Measurements from ENCODE around the gene LIN7B. TPM values are rescaled to one million over a fixed set of nuclear protein-coding genes. Genes with fewer than 3 reads are reported as not detected.

The LIN7B gene
- polyA plus RNA-seq, 1 of the 3 experiments (the other 2 are of a cell fraction), result 20.8 TPM

DNA sequence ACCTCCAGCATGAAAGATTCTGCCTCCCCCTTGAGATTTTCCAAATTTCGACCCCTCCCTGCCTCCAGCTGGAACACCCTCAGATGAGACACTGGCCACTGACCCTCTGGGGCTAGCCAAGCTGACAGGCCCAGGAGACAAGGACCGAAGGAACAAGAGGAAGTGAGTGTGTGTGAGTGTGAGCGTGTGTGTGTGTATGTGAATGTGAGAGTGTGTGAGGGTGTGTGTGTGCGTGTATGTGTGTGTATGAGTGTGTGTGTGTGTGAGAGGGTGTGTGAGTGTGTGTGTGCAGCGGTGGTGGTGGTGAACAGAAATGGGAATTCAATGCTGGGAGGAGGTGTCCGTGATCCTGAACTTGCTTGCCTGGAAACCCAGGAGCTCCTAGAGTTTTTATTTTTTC, 27.2 kb downstream of the LIN7B start:
- 76% methylated on average over 6 of the region's 6 CpGs for WGBS (ENCODE audit: low lambda C conversion rate)
- Histone ChIP-seq H3K4me2 (no peak overlapping the region), H3K27me3 (ENCODE audit: insufficient read depth) (no peaks in the 10 kb centered on the region), H3K79me2 (ENCODE audit: insufficient read depth) (no peaks in the 10 kb centered on the region), H4K20me1 (ENCODE audit: insufficient read depth) (no peaks in the 10 kb centered on the region), H3K4me1 (ENCODE audit: control insufficient read depth in 1 of 2, insufficient read depth in 2 of 2, low read depth in 1 of 2, low read length in 1 of 2) (peaks cover 3 to 14% of the 10 kb centered on the region in 2 experiments; a peak in 2 of 4 replicates), H2AFZ (ENCODE audit: low read depth) (no peak overlapping the region), H3K4me3 (ENCODE audit: low read depth in 2 of 2, low read length in 1 of 2) (no peak overlapping the region), H3K9ac (no peak overlapping the region), H3F3A (replicated peaks; ENCODE audit: insufficient read depth) (peaks cover 6% of the 10 kb centered on the region), H3K9me2 (no peaks in the 10 kb centered on the region), H3K9me3 (no peaks in the 10 kb centered on the region), H3K27ac (ENCODE audit: low read depth in 2 of 2, low read length in 1 of 2) (no peak overlapping the region), H3K36me3 (replicated peaks in 1 of 2; ENCODE audit: control insufficient read depth in 1 of 2, insufficient read depth in 2 of 2, low read length in 1 of 2) (no peaks in the 10 kb centered on the region)
- TF ChIP-seq FOXJ3 (CRISPR knock-in tag; IDR thresholded peaks at IDR 0.05), result no peak
- no peak for TF ChIP-seq GATA2 (CRISPR knock-in tag; IDR thresholded peaks at IDR 0.05)
- TF ChIP-seq, protein P1, sequence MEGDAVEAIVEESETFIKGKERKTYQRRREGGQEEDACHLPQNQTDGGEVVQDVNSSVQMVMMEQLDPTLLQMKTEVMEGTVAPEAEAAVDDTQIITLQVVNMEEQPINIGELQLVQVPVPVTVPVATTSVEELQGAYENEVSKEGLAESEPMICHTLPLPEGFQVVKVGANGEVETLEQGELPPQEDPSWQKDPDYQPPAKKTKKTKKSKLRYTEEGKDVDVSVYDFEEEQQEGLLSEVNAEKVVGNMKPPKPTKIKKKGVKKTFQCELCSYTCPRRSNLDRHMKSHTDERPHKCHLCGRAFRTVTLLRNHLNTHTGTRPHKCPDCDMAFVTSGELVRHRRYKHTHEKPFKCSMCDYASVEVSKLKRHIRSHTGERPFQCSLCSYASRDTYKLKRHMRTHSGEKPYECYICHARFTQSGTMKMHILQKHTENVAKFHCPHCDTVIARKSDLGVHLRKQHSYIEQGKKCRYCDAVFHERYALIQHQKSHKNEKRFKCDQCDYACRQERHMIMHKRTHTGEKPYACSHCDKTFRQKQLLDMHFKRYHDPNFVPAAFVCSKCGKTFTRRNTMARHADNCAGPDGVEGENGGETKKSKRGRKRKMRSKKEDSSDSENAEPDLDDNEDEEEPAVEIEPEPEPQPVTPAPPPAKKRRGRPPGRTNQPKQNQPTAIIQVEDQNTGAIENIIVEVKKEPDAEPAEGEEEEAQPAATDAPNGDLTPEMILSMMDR (IDR thresholded peaks at IDR 0.05), result no peak
- TF ChIP-seq MEF2A (IDR thresholded peaks at IDR 0.05; ENCODE audit: borderline replicate concordance, low read depth), result no peak
- TF ChIP-seq SMC3 (IDR thresholded peaks at IDR 0.05; ENCODE audit: low read depth, low read length), result no peak
- no peak for TF ChIP-seq FOXM1 (IDR thresholded peaks at IDR 0.05; ENCODE audit: low read depth)
- no peak for TF ChIP-seq NRF1 (IDR thresholded peaks at IDR 0.05; ENCODE audit: low read depth, low read length)
- no peak for TF ChIP-seq RXRA (IDR thresholded peaks at IDR 0.05; ENCODE audit: borderline replicate concordance, low read depth)
- no peak for TF ChIP-seq POLR2AphosphoS5 (IDR thresholded peaks at IDR 0.05; ENCODE audit: low read depth, low read length)
- TF ChIP-seq EZH2phosphoT487 (IDR thresholded peaks at IDR 0.05; ENCODE audit: borderline replicate concordance, low read depth), result no peak
- TF ChIP-seq REST (IDR thresholded peaks at IDR 0.05; ENCODE audit: low read depth, low read length), result no peak
- TF ChIP-seq YY1 (IDR thresholded peaks at IDR 0.05; ENCODE audit: low read depth), result no peak
- TF ChIP-seq, protein P2, sequence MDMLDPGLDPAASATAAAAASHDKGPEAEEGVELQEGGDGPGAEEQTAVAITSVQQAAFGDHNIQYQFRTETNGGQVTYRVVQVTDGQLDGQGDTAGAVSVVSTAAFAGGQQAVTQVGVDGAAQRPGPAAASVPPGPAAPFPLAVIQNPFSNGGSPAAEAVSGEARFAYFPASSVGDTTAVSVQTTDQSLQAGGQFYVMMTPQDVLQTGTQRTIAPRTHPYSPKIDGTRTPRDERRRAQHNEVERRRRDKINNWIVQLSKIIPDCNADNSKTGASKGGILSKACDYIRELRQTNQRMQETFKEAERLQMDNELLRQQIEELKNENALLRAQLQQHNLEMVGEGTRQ (IDR thresholded peaks at IDR 0.05; ENCODE audit: borderline replicate concordance, low read depth, low read length), result no peak
- no peak for TF ChIP-seq ZBTB33 (IDR thresholded peaks at IDR 0.05; ENCODE audit: borderline replicate concordance, low read depth)
- no peak for TF ChIP-seq SIN3A (IDR thresholded peaks at IDR 0.05; ENCODE audit: borderline replicate concordance, low read depth, low read length)
- TF ChIP-seq, protein P3, sequence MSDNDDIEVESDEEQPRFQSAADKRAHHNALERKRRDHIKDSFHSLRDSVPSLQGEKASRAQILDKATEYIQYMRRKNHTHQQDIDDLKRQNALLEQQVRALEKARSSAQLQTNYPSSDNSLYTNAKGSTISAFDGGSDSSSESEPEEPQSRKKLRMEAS (IDR thresholded peaks at IDR 0.05; ENCODE audit: low read depth), result no peak
- TF ChIP-seq NFIC (IDR thresholded peaks at IDR 0.05; ENCODE audit: borderline replicate concordance), result no peak
- no peak for TF ChIP-seq EP300 (IDR thresholded peaks at IDR 0.05; ENCODE audit: borderline replicate concordance in 1 of 2, low read depth in 1 of 2, low read length in 1 of 2)
- no peak for TF ChIP-seq JUND (IDR thresholded peaks at IDR 0.05)
- no peak for TF ChIP-seq MXI1 (IDR thresholded peaks at IDR 0.05; ENCODE audit: low read depth, low read length)
- POLR2A ChIA-PET, result no interaction called here
- CTCF ChIA-PET, result interaction anchor here (1.1 to 3.6 kb wide), 4 partner anchors 13 to 57 kb away, joined by 3 to 19 read pairs (median 4); no protein-coding TSS in a partner anchor
- DNase-seq, result no peak
